SU-DHL-6 (cell line): ENCODE data around the gene TRMT44.

Experiments used
- CTCF ChIP-seq: fragments of 200-600 bp; sonication (generic); IDR thresholded peaks from one replicate; pipeline ENCODE4 v1.5.1; 2017; ENCODE audit warnings: antibody characterized with exemption, mild to moderate bottlenecking, low read length, moderate library complexity; ENCODE audit not compliant: insufficient read depth, poor library complexity, severe bottlenecking
- EZH2phosphoT487 ChIP-seq: fragments of 200-600 bp; sonication (generic), shearing (Covaris generic); conservative IDR thresholded peaks from 2 replicates; pipeline ENCODE4 v1.6.1; 2018; ENCODE audit warnings: mild to moderate bottlenecking, antibody characterized with exemption, low read length, moderate library complexity, mixed read lengths

GRCh38 chr4:8523175-8523574 is 82.6 kb downstream of the TRMT44 start:
- TF ChIP-seq CTCF = no peak
- TF ChIP-seq EZH2phosphoT487 = no peak
